ENCODE measurements around the gene POLD4. TPM values are rescaled to one million over a fixed set of nuclear protein-coding genes. Genes with fewer than 3 reads are reported as not detected.
A peak's percentile ranks its signal among the peaks of the same experiment; 100 is the strongest.

Gene POLD4
- total and polyA plus RNA-seq, 2 donors (not counting 1 experiment from before 2014, with no cell fraction given) = 32.4 to 36.3 TPM

- Histone ChIP-seq H3K9me3 (ENCODE audit: control insufficient read depth, insufficient read depth, low read depth, low read length) (no peaks in the 10 kb centered on the region), H3K27me3 (ENCODE audit: control insufficient read depth, insufficient read depth, low read length) (no peaks in the 10 kb centered on the region), H3K4me2 (ENCODE audit: extremely low read depth, insufficient read depth, low read length) (peak overlapping the region; percentile 8), H4K20me1 (ENCODE audit: control insufficient read depth, extremely low read depth, insufficient read depth, low read length) (no peaks in the 10 kb centered on the region), H3K36me3 (ENCODE audit: control insufficient read depth, insufficient read depth, low read length) (peaks cover 20% of the 10 kb centered on the region), H3K27ac (ENCODE audit: insufficient read depth, low read length) (no peak overlapping the region), H2AFZ (ENCODE audit: low read length) (no peak overlapping the region), H3K4me1 (ENCODE audit: control insufficient read depth, extremely low read depth, insufficient read depth, low read length) (peaks cover 6% of the 10 kb centered on the region), H3K4me3 (replicated peaks in 1 of 4; ENCODE audit: control extremely low read depth in 1 of 4, insufficient read depth in 1 of 4, low read depth in 3 of 4, low read length in 4 of 4) (peak overlapping the region in 1 of 4 experiments; percentile 17), H3K79me2 (ENCODE audit: control insufficient read depth, insufficient read depth, low read length) (peaks cover 24% of the 10 kb centered on the region), H3K9ac (ENCODE audit: insufficient read depth, low read length) (peak overlapping the region; percentile 16)
- TF ChIP-seq EZH2 (IDR thresholded peaks at IDR 0.05; ENCODE audit: low read length, missing control alignments) (no peak), CTCF (conservative IDR thresholded peaks at IDR 0.05 in 1 of 2, IDR thresholded peaks at IDR 0.05 in 1 of 2; ENCODE audit: low read depth in 1 of 2, low read length in 2 of 2) (no peak)
- DNase-seq (ENCODE audit: low read depth in 2 of 2) = no peak
Observed at GRCh38 chr11:67398661-67399563, 45.6 kb upstream of the POLD4 start.

DNA sequence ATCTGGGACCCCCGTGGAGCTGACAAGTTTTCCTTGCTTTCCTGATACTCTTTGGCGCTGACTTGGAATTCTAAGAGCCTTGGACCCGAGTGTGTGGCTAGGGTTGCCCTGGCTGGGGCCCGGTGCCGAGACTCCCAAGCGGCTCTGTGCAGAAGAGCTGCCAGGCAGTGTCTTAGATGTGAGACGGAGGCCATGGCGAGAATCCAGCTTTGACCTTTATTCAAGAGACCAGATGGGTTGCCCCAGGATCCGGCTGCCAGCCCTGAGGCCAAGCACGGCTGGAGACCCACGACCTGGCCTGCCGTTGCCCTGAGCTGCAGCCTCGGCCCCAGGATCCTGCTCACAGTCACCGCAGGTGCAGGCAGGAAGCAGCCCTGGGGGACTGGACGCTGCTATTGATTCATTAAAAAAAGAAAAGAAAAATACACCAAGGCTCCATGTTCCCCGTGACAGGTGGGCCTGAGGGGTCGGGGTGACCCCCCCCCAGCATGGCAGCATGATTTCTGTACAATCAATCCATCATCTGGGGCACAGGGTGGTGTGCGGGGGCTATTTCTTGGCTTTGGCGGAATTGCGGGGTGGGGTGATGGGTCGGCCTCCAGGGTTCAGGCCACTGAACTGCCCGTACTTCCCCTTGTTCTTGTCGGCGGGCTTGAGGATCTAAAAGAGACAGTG is 44.8 kb upstream of the POLD4 start:
- H4K20me1 ChIP-seq (ENCODE audit: control insufficient read depth, extremely low read depth, insufficient read depth, low read length) = no peaks in the 10 kb centered on the region
- H3K4me1 ChIP-seq (ENCODE audit: control insufficient read depth, extremely low read depth, insufficient read depth, low read length) = peaks cover 6% of the 10 kb centered on the region
- H3K27me3 ChIP-seq (ENCODE audit: control insufficient read depth, insufficient read depth, low read length) = no peaks in the 10 kb centered on the region
- no peak overlapping the region for H3K9ac ChIP-seq (ENCODE audit: insufficient read depth, low read length)
- no peak overlapping the region for H2AFZ ChIP-seq (ENCODE audit: low read length)
- H3K36me3 ChIP-seq (ENCODE audit: control insufficient read depth, insufficient read depth, low read length) = peaks cover 20% of the 10 kb centered on the region
- DNase-seq (ENCODE audit: low read depth in 2 of 2) = no peak
- H3K79me2 ChIP-seq (ENCODE audit: control insufficient read depth, insufficient read depth, low read length) = peaks cover 24% of the 10 kb centered on the region
- H3K27ac ChIP-seq (ENCODE audit: insufficient read depth, low read length) = no peak overlapping the region
- H3K4me2 ChIP-seq (ENCODE audit: extremely low read depth, insufficient read depth, low read length) = no peak overlapping the region
- TF ChIP-seq EZH2 (IDR thresholded peaks at IDR 0.05; ENCODE audit: low read length, missing control alignments) (no peak), CTCF (conservative IDR thresholded peaks at IDR 0.05 in 1 of 2, IDR thresholded peaks at IDR 0.05 in 1 of 2; ENCODE audit: low read depth in 1 of 2, low read length in 2 of 2) (no peak)
- H3K4me3 ChIP-seq (replicated peaks in 1 of 4; ENCODE audit: control extremely low read depth in 1 of 4, insufficient read depth in 1 of 4, low read depth in 3 of 4, low read length in 4 of 4) = no peak overlapping the region
- H3K9me3 ChIP-seq (ENCODE audit: control insufficient read depth, insufficient read depth, low read depth, low read length) = no peaks in the 10 kb centered on the region

- no peaks in the 10 kb centered on the region for H3K27me3 ChIP-seq (ENCODE audit: control insufficient read depth, insufficient read depth, low read length)
- no peak overlapping the region for H3K4me2 ChIP-seq (ENCODE audit: extremely low read depth, insufficient read depth, low read length)
- H2AFZ ChIP-seq (ENCODE audit: low read length) = no peak overlapping the region
- H3K9ac ChIP-seq (ENCODE audit: insufficient read depth, low read length) = no peak overlapping the region
- peaks cover 26% of the 10 kb centered on the region for H3K79me2 ChIP-seq (ENCODE audit: control insufficient read depth, insufficient read depth, low read length)
- DNase-seq (ENCODE audit: low read depth in 2 of 2) = no peak
- H3K4me1 ChIP-seq (ENCODE audit: control insufficient read depth, extremely low read depth, insufficient read depth, low read length) = peaks cover 6% of the 10 kb centered on the region
- TF ChIP-seq CTCF (conservative IDR thresholded peaks at IDR 0.05 in 1 of 2, IDR thresholded peaks at IDR 0.05 in 1 of 2; ENCODE audit: low read depth in 1 of 2, low read length in 2 of 2) (no peak), EZH2 (IDR thresholded peaks at IDR 0.05; ENCODE audit: low read length, missing control alignments) (no peak)
- no peak overlapping the region for H3K27ac ChIP-seq (ENCODE audit: insufficient read depth, low read length)
- no peak overlapping the region for H3K4me3 ChIP-seq (replicated peaks in 1 of 4; ENCODE audit: control extremely low read depth in 1 of 4, insufficient read depth in 1 of 4, low read depth in 3 of 4, low read length in 4 of 4)
- H3K36me3 ChIP-seq (ENCODE audit: control insufficient read depth, insufficient read depth, low read length) = peaks cover 21% of the 10 kb centered on the region
- no peaks in the 10 kb centered on the region for H3K9me3 ChIP-seq (ENCODE audit: control insufficient read depth, insufficient read depth, low read depth, low read length)
- H4K20me1 ChIP-seq (ENCODE audit: control insufficient read depth, extremely low read depth, insufficient read depth, low read length) = no peaks in the 10 kb centered on the region
Observed at GRCh38 chr11:67397536-67397935, 44.2 kb upstream of the POLD4 start.
